Activated T-cell treated with anti-CD3 and anti-CD28 coated beads, Interleukin-2, amount 50 U/mL, for 4 hours (primary cell): ENCODE measurements around the gene RSRP1. TPM values are rescaled to one million over a fixed set of nuclear protein-coding genes. Genes with fewer than 3 reads are reported as not detected.
"Not testable (repeated sequence)": the region's sequence is repeated elsewhere in the genome, so short reads cannot be mapped to it uniquely, and the experiment has no call there.

Source experiments
- ATAC-seq, 2 donors: fragments of 200-7000 bp; cut with Tn5 transposase; one replicate each; pipeline ENCODE4 v1.10.0; 2021
- DNase-seq: peaks from one replicate; pipeline ENCODE4 v3.0.0-alpha.2; 2020
- H3K27me3 Mint-ChIP-seq: one replicate; pipeline ENCODE4 v1.8.0; 2021; ENCODE audit warnings: low read depth, mixed read lengths
- H3K36me3 Mint-ChIP-seq: one replicate; pipeline ENCODE4 v1.8.0; 2022; ENCODE audit warnings: mixed read lengths; ENCODE audit not compliant: insufficient read depth
- H3K4me1 Mint-ChIP-seq: one replicate; pipeline ENCODE4 v1.8.0; 2021; ENCODE audit warnings: low read depth, mixed read lengths
- H3K4me3 Mint-ChIP-seq: one replicate; pipeline ENCODE4 v1.8.0; 2021; ENCODE audit warnings: mild to moderate bottlenecking, moderate library complexity, mixed read lengths
- H3K9me3 Mint-ChIP-seq: one replicate; pipeline ENCODE4 v1.8.0; 2021; ENCODE audit warnings: mixed read lengths
- total RNA-seq, 3 donors: library from RNA; stranded (reverse); gene quantifications; one replicate each; pipeline ENCODE4 v1.2.1, GENCODE V29; 2021

RSRP1 gene
- 10 to 100 TPM; 47.0 to 61.7 (median 53.4) TPM for total RNA-seq

GRCh38 chr1:25247024-25247828 lies at the start of gene RSRP1:
RSRP1 (minus strand) TSS chr1:25247454; CDS start chr1:25246963, 491 bp downstream.
- Mint-ChIP-seq H3K4me1 (peaks cover 42% of the 10 kb centered on the region), H3K9me3 (no peaks in the 10 kb centered on the region), H3K36me3 (peaks cover 32% of the 10 kb centered on the region), H3K4me3 (peak within 1 kb of the TSS; percentile 95), H3K27me3 (no peaks in the 10 kb centered on the region)
- ATAC-seq (peak; percentile 87 to 93), DNase-seq (peak; percentile 100)

GRCh38 chr1:25296501-25296900 lies 49.2 kb upstream of the RSRP1 start:
- H3K27me3 Mint-ChIP-seq, DNase-seq, H3K4me3 Mint-ChIP-seq, H3K4me1 Mint-ChIP-seq, H3K36me3 Mint-ChIP-seq, H3K9me3 Mint-ChIP-seq, ATAC-seq: not testable (repeated sequence)

GRCh38 chr1:25294889-25295826 lies 47.9 kb upstream of the RSRP1 start:
- not testable (repeated sequence) for H3K9me3 Mint-ChIP-seq

GRCh38 chr1:25293426-25293825 lies 46.2 kb upstream of the RSRP1 start:
- not testable (repeated sequence) for H3K36me3 Mint-ChIP-seq, H3K9me3 Mint-ChIP-seq, H3K4me1 Mint-ChIP-seq, H3K4me3 Mint-ChIP-seq, ATAC-seq, H3K27me3 Mint-ChIP-seq, DNase-seq

More at GRCh38 chr1:25294889-25295826, 47.9 kb upstream of the RSRP1 start:
- DNase-seq, ATAC-seq, H3K27me3 Mint-ChIP-seq, H3K36me3 Mint-ChIP-seq, H3K4me1 Mint-ChIP-seq, H3K4me3 Mint-ChIP-seq: not testable (repeated sequence)

GRCh38 chr1:25290043-25290442 lies 42.8 kb upstream of the RSRP1 start:
- not testable (repeated sequence) for H3K27me3 Mint-ChIP-seq, H3K36me3 Mint-ChIP-seq, H3K4me1 Mint-ChIP-seq, DNase-seq, H3K9me3 Mint-ChIP-seq, H3K4me3 Mint-ChIP-seq
- ATAC-seq: peak; percentile 63 to 73

- not testable (repeated sequence) for ATAC-seq, H3K27me3 Mint-ChIP-seq, H3K4me3 Mint-ChIP-seq, DNase-seq, H3K36me3 Mint-ChIP-seq, H3K4me1 Mint-ChIP-seq, H3K9me3 Mint-ChIP-seq
Observed at GRCh38 chr1:25288573-25289101, 41.4 kb upstream of the RSRP1 start.

GRCh38 chr1:25287164-25287563 lies 39.9 kb upstream of the RSRP1 start:
- H3K27me3 Mint-ChIP-seq, H3K4me3 Mint-ChIP-seq, DNase-seq, ATAC-seq, H3K4me1 Mint-ChIP-seq, H3K36me3 Mint-ChIP-seq, H3K9me3 Mint-ChIP-seq: not testable (repeated sequence)

GRCh38 chr1:25285862-25286261 lies 38.6 kb upstream of the RSRP1 start:
- ATAC-seq: not testable (repeated sequence)

GRCh38 chr1:25279693-25280111 lies 32.4 kb upstream of the RSRP1 start:
- not testable (repeated sequence) for H3K4me3 Mint-ChIP-seq, ATAC-seq, H3K4me1 Mint-ChIP-seq, H3K27me3 Mint-ChIP-seq, H3K36me3 Mint-ChIP-seq, H3K9me3 Mint-ChIP-seq, DNase-seq

More at GRCh38 chr1:25285862-25286261, 38.6 kb upstream of the RSRP1 start:
- not testable (repeated sequence) for H3K27me3 Mint-ChIP-seq, H3K9me3 Mint-ChIP-seq, H3K4me3 Mint-ChIP-seq, H3K4me1 Mint-ChIP-seq, H3K36me3 Mint-ChIP-seq, DNase-seq

GRCh38 chr1:25278790-25279189 lies 31.5 kb upstream of the RSRP1 start:
- not testable (repeated sequence) for H3K4me3 Mint-ChIP-seq, ATAC-seq, H3K36me3 Mint-ChIP-seq, H3K4me1 Mint-ChIP-seq, DNase-seq, H3K9me3 Mint-ChIP-seq, H3K27me3 Mint-ChIP-seq

GRCh38 chr1:25278358-25278757 lies 31.1 kb upstream of the RSRP1 start:
- not testable (repeated sequence) for ATAC-seq, H3K4me1 Mint-ChIP-seq, DNase-seq, H3K9me3 Mint-ChIP-seq, H3K36me3 Mint-ChIP-seq, H3K4me3 Mint-ChIP-seq, H3K27me3 Mint-ChIP-seq

- H3K9me3 Mint-ChIP-seq, H3K36me3 Mint-ChIP-seq, H3K4me1 Mint-ChIP-seq, DNase-seq, H3K4me3 Mint-ChIP-seq, H3K27me3 Mint-ChIP-seq, ATAC-seq: not testable (repeated sequence)
Observed at GRCh38 chr1:25277295-25277694, 30.0 kb upstream of the RSRP1 start.

- H3K27me3 Mint-ChIP-seq, H3K4me1 Mint-ChIP-seq, ATAC-seq: not testable (repeated sequence)
Observed at GRCh38 chr1:25275648-25276047, 28.4 kb upstream of the RSRP1 start.

GRCh38 chr1:25272238-25272637 lies 25.0 kb upstream of the RSRP1 start, which contains the start of gene RHD:
RHD (plus strand) TSS chr1:25272509; CDS start chr1:25272548, 39 bp downstream.
- not testable (repeated sequence) for H3K4me3 Mint-ChIP-seq, DNase-seq, H3K4me1 Mint-ChIP-seq, ATAC-seq, H3K36me3 Mint-ChIP-seq, H3K27me3 Mint-ChIP-seq, H3K9me3 Mint-ChIP-seq

More at GRCh38 chr1:25275648-25276047, 28.4 kb upstream of the RSRP1 start:
- H3K36me3 Mint-ChIP-seq, H3K9me3 Mint-ChIP-seq, H3K4me3 Mint-ChIP-seq, DNase-seq: not testable (repeated sequence)
